NAMALWA (cell line): Measurements from ENCODE around the gene TDRD12.
"Not testable (repeated sequence)": the region's sequence is repeated elsewhere in the genome, so short reads cannot be mapped to it uniquely, and the experiment has no call there.

ENCODE experiments used
- DNase-seq: peaks from one replicate; pipeline ENCODE4 v3.0.0-alpha.2; 2015; ENCODE audit warnings: low spot score

Gene TDRD12

DNA sequence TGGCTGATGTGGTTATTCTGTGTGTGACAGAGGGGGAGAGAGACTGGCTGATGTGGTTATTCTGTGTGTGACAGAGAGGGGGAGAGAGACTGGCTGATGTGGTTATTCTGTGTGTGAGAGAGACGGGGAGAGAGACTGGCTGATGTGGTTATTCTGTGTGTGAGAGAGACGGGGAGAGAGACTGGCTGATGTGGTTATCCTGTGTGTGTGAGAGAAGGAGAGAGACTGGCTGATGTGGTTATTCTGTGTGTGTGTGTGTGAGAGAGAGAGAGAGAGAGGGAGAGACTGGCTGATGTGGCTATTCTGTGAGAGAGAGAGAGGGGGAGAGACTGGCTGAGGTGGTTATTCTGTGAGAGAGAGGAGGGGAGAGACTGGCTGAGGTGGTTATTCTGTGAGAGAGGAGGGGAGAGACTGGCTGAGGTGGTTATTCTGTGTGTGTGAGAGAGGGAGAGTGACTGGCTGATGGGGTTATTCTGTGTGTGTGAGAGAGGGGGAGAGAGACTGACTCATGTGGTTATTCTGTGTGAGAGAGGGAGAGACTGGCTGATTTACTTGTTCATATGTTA, 27.1 kb downstream of the TDRD12 start:
- peak; percentile 10 for DNase-seq

DNA sequence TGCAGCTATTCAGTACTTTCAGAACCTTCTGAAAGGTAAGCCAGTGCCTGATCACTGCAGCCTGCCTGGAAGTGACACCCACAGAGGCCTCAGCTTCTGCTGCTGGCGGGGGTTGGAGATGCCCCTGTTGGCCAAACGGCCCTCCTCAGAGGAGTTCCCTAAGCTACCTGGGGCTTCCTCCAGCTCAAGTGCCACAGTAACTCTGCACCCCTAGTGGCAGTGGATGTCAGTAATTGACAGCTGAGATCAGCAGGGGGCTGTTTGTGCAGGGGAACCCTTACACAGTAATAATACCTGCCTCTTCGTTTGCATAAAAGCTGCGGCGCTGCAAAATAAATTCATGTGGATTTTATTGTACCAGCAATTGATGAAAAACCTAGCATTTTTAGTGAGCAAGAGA, 28.9 kb downstream of the TDRD12 start:
- DNase-seq, result peak; percentile 55

- no peak for DNase-seq
Measured at GRCh38 chr19:32748948-32749347, 29.4 kb downstream of the TDRD12 start.

GRCh38 chr19:32749361-32749760, 29.8 kb downstream of the TDRD12 start:
- no peak for DNase-seq

- DNase-seq, result peak; percentile 27
Measured at GRCh38 chr19:32750441-32751055, 31.0 kb downstream of the TDRD12 start.

DNA sequence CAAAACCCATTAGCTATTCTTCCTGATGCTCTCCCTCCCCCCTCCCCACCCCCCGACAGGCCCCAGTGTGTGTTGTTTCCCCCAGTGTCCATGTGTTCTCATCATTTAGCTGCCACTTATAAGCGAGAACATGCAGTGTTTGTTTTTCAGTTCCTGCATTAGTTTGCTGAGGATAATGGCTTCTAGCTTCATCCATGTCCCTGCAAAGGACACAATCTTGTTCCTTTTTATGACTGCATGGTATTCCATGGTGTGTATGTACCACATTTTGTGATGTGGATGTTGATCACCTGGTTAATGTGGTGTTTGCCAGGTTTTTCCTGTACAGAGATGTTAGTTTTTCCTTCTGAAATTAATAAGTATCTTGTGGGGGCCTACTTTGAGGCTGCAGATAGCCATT, 31.5 kb downstream of the TDRD12 start:
- no peak for DNase-seq

GRCh38 chr19:32757189-32757588, 37.6 kb downstream of the TDRD12 start:
- DNase-seq, result no peak

- DNase-seq, result not testable (repeated sequence)
Measured at GRCh38 chr19:32765365-32765764, 45.8 kb downstream of the TDRD12 start.

DNA sequence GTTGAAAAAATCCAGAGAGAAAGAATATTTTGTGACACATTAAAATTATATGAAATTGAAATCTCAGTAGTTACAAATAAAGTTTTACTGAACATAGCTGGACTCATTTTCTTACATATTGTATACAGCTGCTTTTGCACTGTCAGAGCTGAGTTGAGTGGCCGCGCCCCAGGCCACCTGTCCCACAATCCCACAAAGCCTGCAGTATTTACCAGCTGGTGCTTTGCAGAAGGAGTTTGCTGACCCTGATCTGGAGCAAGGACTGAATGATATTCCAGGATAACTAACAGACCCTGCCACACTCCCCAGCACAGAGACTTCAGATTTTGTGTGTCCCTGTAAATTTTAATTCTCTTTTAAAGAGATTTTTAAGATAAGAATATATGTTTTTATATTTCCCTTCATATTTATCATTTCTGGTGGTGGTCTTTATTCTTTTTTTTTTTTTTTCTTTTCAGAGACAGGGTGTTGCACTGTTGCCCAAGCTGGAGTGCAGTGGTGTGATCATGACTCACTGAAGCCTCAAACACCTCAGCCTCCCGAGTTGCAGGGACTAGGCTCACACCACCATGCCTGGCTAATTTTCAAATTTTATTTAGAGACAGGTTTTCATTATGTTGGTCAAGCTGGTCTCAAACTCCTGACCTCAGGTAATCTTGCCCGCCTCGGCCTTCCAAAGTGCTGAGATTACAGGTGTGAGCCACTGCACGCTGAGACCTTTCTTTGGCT, 48.5 kb downstream of the TDRD12 start:
- DNase-seq, result no peak

DNA sequence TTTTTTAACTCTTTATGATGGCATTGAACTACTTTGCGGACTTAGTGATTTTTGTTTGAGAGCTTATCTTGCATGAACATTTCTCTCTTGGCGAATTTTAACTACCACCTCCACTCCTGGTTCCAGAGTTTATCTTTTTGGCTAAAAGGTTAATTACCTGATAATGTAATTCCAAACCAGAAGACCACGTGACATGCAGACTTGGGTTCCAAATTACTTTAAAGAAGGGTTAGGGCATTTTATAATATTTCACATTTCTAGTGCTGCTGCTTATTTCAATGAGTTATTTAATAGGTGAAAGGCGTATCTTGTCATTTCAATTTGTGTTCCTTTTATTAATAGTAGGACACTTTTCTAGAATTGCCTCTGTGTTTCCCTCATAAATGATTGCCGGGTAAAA, 52.0 kb downstream of the TDRD12 start:
- no peak for DNase-seq

- DNase-seq, result no peak
Measured at GRCh38 chr19:32773126-32773525, 53.6 kb downstream of the TDRD12 start.

- no peak for DNase-seq
Measured at GRCh38 chr19:32779082-32779481, 59.5 kb downstream of the TDRD12 start.

- no peak for DNase-seq
Measured at GRCh38 chr19:32781280-32781679, 61.7 kb downstream of the TDRD12 start.

GRCh38 chr19:32782089-32782488, 62.5 kb downstream of the TDRD12 start:
- DNase-seq, result not testable (repeated sequence)

DNA sequence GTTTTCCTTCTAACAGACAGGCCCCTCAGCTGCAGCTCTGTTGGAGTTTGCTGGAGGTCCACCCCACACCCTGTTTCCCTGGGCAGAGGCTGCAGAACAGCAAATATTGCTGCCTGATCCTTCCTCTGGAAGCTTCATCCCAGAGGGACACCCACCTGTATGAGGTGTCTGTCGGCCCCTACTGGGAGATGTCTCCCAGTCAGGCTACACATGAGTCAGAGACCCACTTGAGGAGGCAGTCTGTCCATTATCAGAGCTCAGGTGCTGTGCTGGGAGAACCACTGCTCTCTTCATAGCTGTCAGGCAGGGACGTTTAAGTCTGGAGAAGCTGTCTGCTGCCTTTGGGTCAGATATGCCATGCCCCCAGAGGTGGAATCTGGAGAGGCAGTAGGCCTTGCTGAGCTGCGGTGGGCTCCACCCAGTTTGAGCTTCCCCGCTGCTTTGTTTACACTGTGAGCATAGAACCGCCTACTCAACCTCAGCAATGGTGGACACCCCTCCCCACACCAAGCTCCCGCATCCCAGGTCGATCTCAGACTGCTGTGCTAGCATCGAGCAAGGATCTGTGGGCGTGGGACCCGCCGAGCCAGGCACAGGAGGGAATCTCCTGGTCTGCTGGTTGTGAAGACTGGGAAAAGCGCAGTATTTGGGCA, 67.7 kb downstream of the TDRD12 start:
- DNase-seq, result not testable (repeated sequence)

GRCh38 chr19:32787895-32788294, 68.3 kb downstream of the TDRD12 start:
- not testable (repeated sequence) for DNase-seq

- no peak for DNase-seq
Measured at GRCh38 chr19:32789429-32789828, 69.9 kb downstream of the TDRD12 start.

DNA sequence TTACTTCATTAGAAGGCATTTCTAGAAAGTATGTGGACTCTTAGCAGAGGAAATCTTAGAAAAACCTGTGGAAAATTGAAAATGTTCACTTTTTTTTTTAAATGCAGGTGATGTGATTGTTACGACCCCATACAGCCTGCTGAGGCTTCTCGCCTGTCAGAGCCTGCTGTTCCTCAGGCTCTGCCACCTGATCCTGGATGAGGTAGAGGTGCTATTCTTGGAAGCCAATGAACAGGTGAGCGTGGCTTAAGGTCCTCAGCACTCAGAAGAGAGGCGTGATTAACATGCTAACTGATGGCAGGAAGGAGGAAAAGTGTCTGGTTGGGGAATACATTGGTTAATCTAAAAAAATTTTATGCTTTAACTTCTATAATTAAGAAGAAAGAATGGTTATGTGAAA, 78.6 kb downstream of the TDRD12 start:
- DNase-seq, result no peak

DNA sequence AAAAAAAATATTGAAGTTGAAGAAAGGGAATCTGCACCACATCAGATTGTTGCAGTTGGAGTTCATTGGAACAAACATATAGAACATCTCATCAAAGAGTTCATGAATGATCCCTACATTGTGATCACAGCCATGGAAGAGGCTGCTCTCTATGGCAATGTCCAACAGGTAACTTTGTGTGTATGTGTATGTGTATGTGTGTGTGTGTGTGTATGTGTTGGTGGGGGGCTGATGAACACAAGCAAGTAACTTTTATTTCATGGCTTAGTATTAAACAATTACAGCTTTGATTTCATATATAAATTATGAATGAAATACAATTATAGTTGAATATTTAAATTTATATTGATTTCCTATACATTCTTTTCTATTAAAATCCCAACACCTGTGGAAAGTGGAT, 80.6 kb downstream of the TDRD12 start:
- no peak for DNase-seq

GRCh38 chr19:32800754-32801153, 81.2 kb downstream of the TDRD12 start:
- no peak for DNase-seq

GRCh38 chr19:32802840-32803239, 83.3 kb downstream of the TDRD12 start:
- no peak for DNase-seq

DNA sequence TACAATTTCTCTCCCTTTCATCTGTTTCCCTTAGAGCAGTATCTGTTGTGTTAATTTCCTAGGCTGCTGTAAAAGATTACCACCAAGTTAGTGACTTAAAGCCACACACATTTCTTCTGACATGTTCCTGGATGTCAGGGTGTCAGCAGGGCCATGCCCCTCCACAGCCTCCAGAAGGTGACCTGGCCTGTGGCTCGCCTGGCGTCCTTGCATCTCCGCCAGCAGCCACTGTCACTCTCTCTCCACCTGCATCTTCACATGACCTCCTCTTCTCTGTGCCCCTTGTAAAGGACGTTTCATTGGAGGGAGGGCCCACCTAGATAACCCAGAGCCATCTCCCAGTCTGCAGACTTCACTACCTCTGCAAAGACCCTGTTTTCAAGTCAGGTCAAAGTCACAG, 88.7 kb downstream of the TDRD12 start:
- no peak for DNase-seq

DNA sequence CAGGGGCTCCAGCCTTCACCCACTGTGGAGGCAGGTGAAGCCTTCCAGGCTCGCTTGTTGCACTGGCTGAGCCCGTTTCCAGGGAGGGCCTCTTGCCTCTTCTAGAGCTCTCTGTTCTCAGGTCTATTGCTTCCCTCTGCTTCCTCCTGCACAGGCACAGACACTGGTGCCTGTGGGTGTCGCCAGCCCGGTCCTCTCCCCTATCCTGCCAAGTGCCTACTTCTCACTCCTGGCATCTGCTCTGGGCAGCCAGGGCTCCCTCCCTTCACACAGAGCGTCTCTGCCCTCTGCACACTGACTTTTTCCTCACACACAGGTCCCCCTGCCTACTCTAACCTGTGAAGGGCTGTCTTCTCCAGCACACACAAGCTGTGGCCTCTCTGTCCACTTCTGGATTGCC, 89.7 kb downstream of the TDRD12 start:
- no peak for DNase-seq
